Muscle layer of duodenum (tissue), 2 donors: ENCODE measurements around the gene ZNF516.
A peak's percentile ranks its signal among the peaks of the same experiment; 100 is the strongest.

Experiments
- H3K27ac ChIP-seq: one replicate; pipeline ENCODE4 v1.7.0; 2013; ENCODE audit warnings: mild to moderate bottlenecking, low read length
- H3K27me3 ChIP-seq: one replicate; pipeline ENCODE4 v1.7.0; 2013; ENCODE audit warnings: low read depth, mild to moderate bottlenecking, control low read depth, low read length
- H3K36me3 ChIP-seq, 2 donors: one replicate each; pipeline ENCODE4 v1.7.0; 2013; ENCODE audit warnings: low read length in 2 of 2, control low read depth in 1 of 2, mild to moderate bottlenecking in 1 of 2; ENCODE audit not compliant: insufficient read depth in 2 of 2, control insufficient read depth in 1 of 2
- H3K4me1 ChIP-seq, 2 donors: one replicate each; pipeline ENCODE4 v1.7.0; 2013; ENCODE audit warnings: low read length in 2 of 2, mild to moderate bottlenecking in 2 of 2, control low read depth in 1 of 2, moderate library complexity in 1 of 2; ENCODE audit not compliant: insufficient read depth in 2 of 2, control insufficient read depth in 1 of 2
- H3K4me3 ChIP-seq, 2 donors: one replicate each; pipeline ENCODE4 v1.7.0; 2013; ENCODE audit warnings: low read length in 2 of 2, low read depth in 1 of 2, mild to moderate bottlenecking in 1 of 2
- H3K9me3 ChIP-seq, 2 donors: one replicate each; pipeline ENCODE4 v1.7.0; 2013; ENCODE audit warnings: low read length in 2 of 2, control low read depth in 1 of 2, mild to moderate bottlenecking in 1 of 2; ENCODE audit not compliant: control insufficient read depth in 1 of 2
- donor health status: healthy.

Gene ZNF516

GRCh38 chr18:76450452-76451395, 44.3 kb downstream of the ZNF516 start:
- Histone ChIP-seq H3K4me3 (peak overlapping the region; percentile 71 to 91), H3K9me3 (no peaks in the 10 kb centered on the region), H3K4me1 (peaks cover 30 to 65% of the 10 kb centered on the region in 2 donors), H3K27me3 (no peaks in the 10 kb centered on the region), H3K27ac (peak overlapping the region; percentile 96), H3K36me3 (no peaks in the 10 kb centered on the region)

GRCh38 chr18:76449111-76449453, 46.0 kb downstream of the ZNF516 start:
- Histone ChIP-seq H3K27me3 (no peaks in the 10 kb centered on the region), H3K9me3 (no peaks in the 10 kb centered on the region), H3K27ac (no peak overlapping the region), H3K36me3 (no peaks in the 10 kb centered on the region), H3K4me1 (peaks cover 35 to 66% of the 10 kb centered on the region in 2 donors), H3K4me3 (no peak overlapping the region)

GRCh38 chr18:76448256-76449110, 46.6 kb downstream of the ZNF516 start:
- Histone ChIP-seq H3K27me3 (no peaks in the 10 kb centered on the region), H3K27ac (peak overlapping the region; percentile 36), H3K4me3 (no peak overlapping the region), H3K9me3 (no peaks in the 10 kb centered on the region), H3K36me3 (no peaks in the 10 kb centered on the region), H3K4me1 (peaks cover 35 to 71% of the 10 kb centered on the region in 2 donors)

- Histone ChIP-seq H3K27ac (no peak overlapping the region), H3K36me3 (peaks cover 0 to 6% of the 10 kb centered on the region in 2 donors), H3K27me3 (no peaks in the 10 kb centered on the region), H3K4me3 (peak overlapping the region in 1 of 2 donors; percentile 5), H3K4me1 (peaks cover 34 to 67% of the 10 kb centered on the region in 2 donors), H3K9me3 (no peaks in the 10 kb centered on the region)
Measured at GRCh38 chr18:76447258-76447890, 47.7 kb downstream of the ZNF516 start.

- H3K27ac ChIP-seq, result peak overlapping the region; percentile 76
- H3K9me3 ChIP-seq, result no peaks in the 10 kb centered on the region
- peaks cover 29 to 61% of the 10 kb centered on the region in 2 donors for H3K4me1 ChIP-seq
- peaks cover 0 to 14% of the 10 kb centered on the region in 2 donors for H3K36me3 ChIP-seq
- H3K27me3 ChIP-seq, result no peaks in the 10 kb centered on the region
- H3K4me3 ChIP-seq, result no peak overlapping the region
Measured at GRCh38 chr18:76446321-76447257, 48.5 kb downstream of the ZNF516 start.

GRCh38 chr18:76445741-76446232, 49.3 kb downstream of the ZNF516 start:
- H3K27ac ChIP-seq, result peak overlapping the region; percentile 76
- H3K4me1 ChIP-seq, result peaks cover 29 to 61% of the 10 kb centered on the region in 2 donors
- no peaks in the 10 kb centered on the region for H3K9me3 ChIP-seq
- H3K36me3 ChIP-seq, result peaks cover 2 to 21% of the 10 kb centered on the region in 2 donors
- no peaks in the 10 kb centered on the region for H3K27me3 ChIP-seq
- H3K4me3 ChIP-seq, result no peak overlapping the region

- Histone ChIP-seq H3K4me1 (peaks cover 29 to 61% of the 10 kb centered on the region in 2 donors), H3K27me3 (no peaks in the 10 kb centered on the region), H3K4me3 (no peak overlapping the region), H3K36me3 (peaks cover 5 to 24% of the 10 kb centered on the region in 2 donors), H3K27ac (peak overlapping the region; percentile 76), H3K9me3 (no peaks in the 10 kb centered on the region)
Measured at GRCh38 chr18:76445275-76445674, 49.8 kb downstream of the ZNF516 start.

GRCh38 chr18:76444446-76445105, 50.5 kb downstream of the ZNF516 start:
- Histone ChIP-seq H3K27me3 (no peaks in the 10 kb centered on the region), H3K9me3 (no peaks in the 10 kb centered on the region), H3K4me1 (peaks cover 29 to 59% of the 10 kb centered on the region in 2 donors), H3K4me3 (no peak overlapping the region), H3K27ac (peak overlapping the region; percentile 76), H3K36me3 (peaks cover 5 to 24% of the 10 kb centered on the region in 2 donors)

GRCh38 chr18:76443519-76444445, 51.3 kb downstream of the ZNF516 start:
- Histone ChIP-seq H3K27ac (no peak overlapping the region), H3K36me3 (peaks cover 5 to 24% of the 10 kb centered on the region in 2 donors), H3K4me3 (no peak overlapping the region), H3K27me3 (no peaks in the 10 kb centered on the region), H3K4me1 (peaks cover 26 to 56% of the 10 kb centered on the region in 2 donors), H3K9me3 (no peaks in the 10 kb centered on the region)
